Keratinocyte (primary cell): ENCODE measurements around the gene TRMT112.

Experiments used
- EZH2 ChIP-seq: IDR thresholded peaks from one replicate; pipeline ENCODE4 v1.6.1; 2012; ENCODE audit warnings: inconsistent platforms, mild to moderate bottlenecking, low read length, moderate library complexity
- TF ChIP-seq, protein P1 (sequence below), 3 experiments: IDR thresholded peaks in 1 of 3; conservative IDR thresholded peaks in 1 of 3; optimal IDR thresholded peaks in 1 of 3; 2 replicates in 2 of 3; 3 replicates in 1 of 3; pipeline versions ENCODE3 to v1.5.1; 2011; ENCODE audit warnings: low read length in 3 of 3, mild to moderate bottlenecking in 3 of 3, moderate library complexity in 2 of 3, control low read depth in 1 of 3, inconsistent platforms in 1 of 3; ENCODE audit not compliant: insufficient read depth in 2 of 3; ENCODE audit errors: extremely low read depth in 1 of 3

- TF ChIP-seq, protein P1, sequence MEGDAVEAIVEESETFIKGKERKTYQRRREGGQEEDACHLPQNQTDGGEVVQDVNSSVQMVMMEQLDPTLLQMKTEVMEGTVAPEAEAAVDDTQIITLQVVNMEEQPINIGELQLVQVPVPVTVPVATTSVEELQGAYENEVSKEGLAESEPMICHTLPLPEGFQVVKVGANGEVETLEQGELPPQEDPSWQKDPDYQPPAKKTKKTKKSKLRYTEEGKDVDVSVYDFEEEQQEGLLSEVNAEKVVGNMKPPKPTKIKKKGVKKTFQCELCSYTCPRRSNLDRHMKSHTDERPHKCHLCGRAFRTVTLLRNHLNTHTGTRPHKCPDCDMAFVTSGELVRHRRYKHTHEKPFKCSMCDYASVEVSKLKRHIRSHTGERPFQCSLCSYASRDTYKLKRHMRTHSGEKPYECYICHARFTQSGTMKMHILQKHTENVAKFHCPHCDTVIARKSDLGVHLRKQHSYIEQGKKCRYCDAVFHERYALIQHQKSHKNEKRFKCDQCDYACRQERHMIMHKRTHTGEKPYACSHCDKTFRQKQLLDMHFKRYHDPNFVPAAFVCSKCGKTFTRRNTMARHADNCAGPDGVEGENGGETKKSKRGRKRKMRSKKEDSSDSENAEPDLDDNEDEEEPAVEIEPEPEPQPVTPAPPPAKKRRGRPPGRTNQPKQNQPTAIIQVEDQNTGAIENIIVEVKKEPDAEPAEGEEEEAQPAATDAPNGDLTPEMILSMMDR (optimal IDR thresholded peaks at IDR 0.05 in 1 of 3, IDR thresholded peaks at IDR 0.05 in 1 of 3, conservative IDR thresholded peaks at IDR 0.05 in 1 of 3; ENCODE audit: extremely low read depth in 1 of 3, insufficient read depth in 2 of 3, low read length in 3 of 3): no peak
- no peak for TF ChIP-seq EZH2
Measured at GRCh38 chr11:64360448-64360921, 43.1 kb upstream of the TRMT112 start.
